GM12878 (cell line): ENCODE results near the gene COL9A1. TPM values are rescaled to one million over a fixed set of nuclear protein-coding genes. Genes with fewer than 3 reads are reported as not detected.

Experiments used
- ATAC-seq: fragments of 200-7000 bp; cut with Tn5 transposase; 3 replicates; pipeline ENCODE4 v1.9.1; 2020; ENCODE audit warnings: mild to moderate bottlenecking, moderate library complexity
- BruUV-seq: library from RNA; stranded (reverse); fragments of 400-500 nt; replicated peaks from 2 replicates; lab custom pipeline; 2021; lab: Mats Ljungman, UMichigan
- CTCF ChIA-PET: fragments of 300-600 bp; sonication (Branson Sonifier 250); formaldehyde crosslinking; extraction: SDS; loops from one replicate; lab custom pipeline; 2021; ENCODE audit warnings: inconsistent platforms; lab: Yijun Ruan, JAX
- POLR2A ChIA-PET: fragments of 350-600 bp; formaldehyde crosslinking; extraction: SDS; loops from one replicate; lab custom pipeline; 2021; ENCODE audit warnings: inconsistent platforms; lab: Charles Lee
- RAD21 ChIA-PET: fragments of 300-600 bp; sonication (Branson Sonifier 250); formaldehyde crosslinking; loops from one replicate; lab custom pipeline; 2023; ENCODE audit warnings: antibody characterized with exemption; ENCODE audit not compliant: unreplicated experiment; lab: Charles Lee
- SMC1A ChIA-PET: fragments of 300-600 bp; sonication (Branson Sonifier 250); formaldehyde crosslinking; loops from one replicate; lab custom pipeline; 2023; ENCODE audit not compliant: unreplicated experiment, uncharacterized antibody; lab: Charles Lee
- DNase-seq: peaks from one replicate; pipeline ENCODE4 v3.0.0-alpha.2; 2011; ENCODE audit warnings: low read depth, low spot score
- FAIRE-seq: peaks from 3 replicates; lab custom pipeline; 2011; peaks lifted over from hg19 to GRCh38; lab: Jason Lieb, UNC
- H2AFZ ChIP-seq: 2 replicates; pipeline ENCODE4 v1.6.0; 2011; ENCODE audit warnings: low read depth, low read length, control low read depth; ENCODE audit not compliant: control insufficient read depth
- H3K27ac ChIP-seq: 2 replicates; pipeline ENCODE4 v1.5.1; 2011; ENCODE audit warnings: control low read depth; ENCODE audit not compliant: control insufficient read depth, insufficient read depth
- H3K27me3 ChIP-seq, 2 experiments: replicated peaks in 1 of 2; 2 replicates each; pipeline versions ENCODE4 v1.6.0 to v1.6.1; 2011; ENCODE audit warnings: low read length in 1 of 2; ENCODE audit not compliant: control insufficient read depth in 2 of 2, insufficient read depth in 2 of 2
- H3K36me3 ChIP-seq, 2 experiments: 2 replicates each; pipeline ENCODE4 v1.5.1; 2011; ENCODE audit warnings: low read length in 1 of 2; ENCODE audit not compliant: control insufficient read depth in 2 of 2, insufficient read depth in 2 of 2
- H3K4me1 ChIP-seq: 2 replicates; pipeline ENCODE4 v1.6.1; 2011; ENCODE audit warnings: mild to moderate bottlenecking, low read length, moderate library complexity, mixed read lengths; ENCODE audit not compliant: control insufficient read depth, insufficient read depth
- H3K4me2 ChIP-seq: 2 replicates; pipeline ENCODE4 v1.6.0; 2011; ENCODE audit warnings: control low read depth; ENCODE audit not compliant: control insufficient read depth, insufficient read depth
- H3K4me3 ChIP-seq: fragments of 200-600 bp; sonication (generic); 2 replicates; pipeline ENCODE4 v1.5.1; 2016
- H3K79me2 ChIP-seq: 2 replicates; pipeline ENCODE4 v1.6.0; 2011; ENCODE audit warnings: low read length; ENCODE audit not compliant: control insufficient read depth, insufficient read depth
- H3K9ac ChIP-seq: 2 replicates; pipeline ENCODE4 v1.8.0; 2011; ENCODE audit warnings: low read length, control low read depth, mixed read lengths; ENCODE audit not compliant: control insufficient read depth, insufficient read depth
- H3K9me3 ChIP-seq: replicated peaks from 3 replicates; pipeline ENCODE4 v1.5.1; 2011; ENCODE audit warnings: mild to moderate bottlenecking, low read length; ENCODE audit not compliant: control insufficient read depth, insufficient read depth
- H4K20me1 ChIP-seq: 2 replicates; pipeline ENCODE4 v1.6.0; 2011; ENCODE audit not compliant: control insufficient read depth, insufficient read depth
- BACH1 ChIP-seq: fragments of 450-650 bp; IDR thresholded peaks from 2 replicates; pipeline ENCODE4 v1.6.1; 2017; ENCODE audit warnings: mild to moderate bottlenecking, borderline replicate concordance
- CREM ChIP-seq: IDR thresholded peaks from 2 replicates; pipeline ENCODE4 v1.6.1; 2014; ENCODE audit warnings: antibody characterized with exemption, low read depth
- EED ChIP-seq: sonication (generic); IDR thresholded peaks from 2 replicates; pipeline ENCODE4 v1.6.1; 2016; ENCODE audit warnings: antibody characterized with exemption, low read depth
- EGR1 ChIP-seq, 2 experiments: IDR thresholded peaks; 1 replicate in 1 of 2; 2 replicates in 1 of 2; pipeline ENCODE4 v1.6.1; 2011 to 2012; ENCODE audit warnings: low read depth in 2 of 2, low read length in 2 of 2, borderline replicate concordance in 1 of 2, mild to moderate bottlenecking in 1 of 2, moderate library complexity in 1 of 2
- EP300 ChIP-seq, 2 experiments: fragments of 150-350 bp in 1 of 2; IDR thresholded peaks; 2 replicates each; pipeline ENCODE4 v1.6.1; 2011 to 2012; ENCODE audit warnings: low read depth in 2 of 2, low read length in 2 of 2, borderline replicate concordance in 1 of 2, improper control_type of control experiment in 1 of 2, inconsistent platforms in 1 of 2; ENCODE audit not compliant: control insufficient read depth in 1 of 2
- PAX8 ChIP-seq: fragments of 450-650 bp; IDR thresholded peaks from 2 replicates; pipeline ENCODE4 v1.6.1; 2017; ENCODE audit warnings: mild to moderate bottlenecking, moderate library complexity
- RB1 ChIP-seq: fragments of 450-650 bp; formaldehyde crosslinking; IDR thresholded peaks from 2 replicates; pipeline ENCODE4 v1.6.1; 2017; ENCODE audit warnings: mild to moderate bottlenecking, borderline replicate concordance
- SMAD5 ChIP-seq: IDR thresholded peaks from 2 replicates; pipeline ENCODE4 v1.6.1; 2016; ENCODE audit warnings: antibody characterized with exemption, low read depth
- SMC3 ChIP-seq: IDR thresholded peaks from 2 replicates; pipeline ENCODE4 v1.6.1; 2011; ENCODE audit warnings: low read length, improper control_type of control experiment, borderline replicate concordance
- YY1 ChIP-seq: IDR thresholded peaks from 2 replicates; pipeline ENCODE4 v1.6.1; 2011; ENCODE audit warnings: low read depth, mild to moderate bottlenecking, low read length
- WGBS: methylation state at CpG from one replicate; pipeline ENCODE4 v1.1.6; 2016; ENCODE audit warnings: low lambda C conversion rate; ENCODE audit not compliant: insufficient replicate concordance, insufficient coverage; ENCODE audit errors: missing lambda C conversion rate; 5-methylcytosine and 5-hydroxymethylcytosine counted together
- in situ Hi-C: fragments of 300-500 bp; cut with MboI; formaldehyde crosslinking; loops from 9 replicates; pipeline ENCODE4 v1.14.3; 2018; ENCODE audit warnings: mixed read lengths
- intact Hi-C: fragments of 100-400 bp; cut with micrococcal nuclease; formaldehyde crosslinking; loops from one replicate; pipeline ENCODE4 v1.14.2; 2022; ENCODE audit not compliant: unreplicated experiment
- polyA plus RNA-seq, 11 experiments: library from polyadenylated mRNA; depleted of rRNA in 4 of 11; unstranded in 6 of 11; stranded (reverse) in 5 of 11; fragments of >200 nt; fragmentation: Nextera tagmentation in 4 of 11; fragmentation: Illumina TruSeq in 1 of 11; extraction: Ambion mirVana in 4 of 11; extraction: Trizol in 1 of 11; gene quantifications; 1 replicate in 1 of 11; 2 replicates in 10 of 11; pipeline versions ENCODE4 v1.2.1 to v1.2.3, GENCODE V29; 2011 to 2016; ENCODE audit warnings: inconsistent platforms in 2 of 11, missing spikeins in 2 of 11, low read depth in 1 of 11
- total RNA-seq, 4 experiments: library from RNA; depleted of rRNA in 3 of 4; stranded (reverse); fragments of >200 nt in 3 of 4; fragmentation: Illumina TruSeq in 1 of 4; extraction: Trizol in 1 of 4; gene quantifications; 2 replicates each; pipeline versions ENCODE4 v1.2.1 to v1.2.3, GENCODE V29; 2013 to 2021
- TF ChIP-seq, protein P1 (sequence below): IDR thresholded peaks from 2 replicates; pipeline ENCODE4 v1.6.1; 2011; ENCODE audit warnings: borderline replicate concordance, low read depth, mild to moderate bottlenecking, moderate library complexity, low read length; ENCODE audit not compliant: insufficient read depth, poor library complexity, severe bottlenecking
- TF ChIP-seq, protein P2 (sequence below): IDR thresholded peaks from 2 replicates; pipeline ENCODE4 v1.6.1; 2011; ENCODE audit warnings: low read depth, low read length, improper control_type of control experiment, borderline replicate concordance
- TF ChIP-seq, protein P3 (sequence below): fragments of 450-650 bp; IDR thresholded peaks from 2 replicates; pipeline ENCODE4 v1.6.1; 2017; ENCODE audit warnings: antibody characterized with exemption, mild to moderate bottlenecking, moderate library complexity

Gene COL9A1
- total and polyA plus RNA-seq, 10 of the 15 experiments (the other 5 are each of a cell fraction or from before 2014, with no cell fraction given) = not detected

DNA sequence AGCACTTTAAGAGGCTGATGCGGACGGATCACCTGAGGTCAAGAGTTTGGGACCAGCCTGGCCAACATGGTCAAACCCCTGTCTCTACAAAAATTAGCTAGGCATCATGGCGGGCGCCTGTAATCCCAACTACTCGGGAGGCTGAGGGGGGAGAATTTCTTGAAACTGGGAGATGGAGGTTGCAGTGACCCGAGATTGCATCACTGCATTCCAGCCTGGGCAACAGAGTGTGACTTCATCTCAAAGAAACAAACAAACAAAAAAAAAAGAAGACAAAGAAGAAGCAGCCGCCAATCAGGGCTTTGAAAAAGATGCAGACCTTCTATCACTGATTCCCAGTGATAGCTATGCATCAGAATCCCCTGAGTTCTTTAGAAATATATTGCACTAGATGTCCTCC lies 56.8 kb downstream of the COL9A1 start:
- BruUV-seq = no TSS peak

More for the DNA sequence above, 56.8 kb downstream of the COL9A1 start:
- Histone ChIP-seq H3K4me1 (no peaks in the 10 kb centered on the region), H3K4me3 (no peak overlapping the region), H3K27ac (no peak overlapping the region), H4K20me1 (no peaks in the 10 kb centered on the region), H3K36me3 (no peaks in the 10 kb centered on the region), H3K79me2 (no peaks in the 10 kb centered on the region), H3K9me3 (no peaks in the 10 kb centered on the region), H3K9ac (no peak overlapping the region), H3K4me2 (no peak overlapping the region), H3K27me3 (peaks cover 2 to 4% of the 10 kb centered on the region in 2 experiments; a peak in 2 of 4 replicates), H2AFZ (no peak overlapping the region)
- ATAC-seq = no peak
- DNase-seq = no peak
- WGBS = 64% methylated on average over 7 of the region's 7 CpGs
- ChIA-PET RAD21 (no interaction called here), CTCF (interaction anchor here (2.5 kb wide), 1 partner anchor 26 kb away, joined by 12 read pairs; no protein-coding TSS in a partner anchor), SMC1A (no interaction called here), POLR2A (no interaction called here)
- FAIRE-seq = no peak
- in situ Hi-C loops (no loop called here), intact Hi-C loops (no loop called here)
- no peak for TF ChIP-seq PAX8
- no peak for TF ChIP-seq YY1
- no peak for TF ChIP-seq EGR1 (IDR thresholded peaks at IDR 0.05; ENCODE audit: borderline replicate concordance in 1 of 2, low read depth in 2 of 2, low read length in 2 of 2)
- TF ChIP-seq RB1 = no peak
- TF ChIP-seq, protein P1, sequence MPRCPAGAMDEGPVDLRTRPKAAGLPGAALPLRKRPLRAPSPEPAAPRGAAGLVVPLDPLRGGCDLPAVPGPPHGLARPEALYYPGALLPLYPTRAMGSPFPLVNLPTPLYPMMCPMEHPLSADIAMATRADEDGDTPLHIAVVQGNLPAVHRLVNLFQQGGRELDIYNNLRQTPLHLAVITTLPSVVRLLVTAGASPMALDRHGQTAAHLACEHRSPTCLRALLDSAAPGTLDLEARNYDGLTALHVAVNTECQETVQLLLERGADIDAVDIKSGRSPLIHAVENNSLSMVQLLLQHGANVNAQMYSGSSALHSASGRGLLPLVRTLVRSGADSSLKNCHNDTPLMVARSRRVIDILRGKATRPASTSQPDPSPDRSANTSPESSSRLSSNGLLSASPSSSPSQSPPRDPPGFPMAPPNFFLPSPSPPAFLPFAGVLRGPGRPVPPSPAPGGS = no peak
- TF ChIP-seq, protein P2, sequence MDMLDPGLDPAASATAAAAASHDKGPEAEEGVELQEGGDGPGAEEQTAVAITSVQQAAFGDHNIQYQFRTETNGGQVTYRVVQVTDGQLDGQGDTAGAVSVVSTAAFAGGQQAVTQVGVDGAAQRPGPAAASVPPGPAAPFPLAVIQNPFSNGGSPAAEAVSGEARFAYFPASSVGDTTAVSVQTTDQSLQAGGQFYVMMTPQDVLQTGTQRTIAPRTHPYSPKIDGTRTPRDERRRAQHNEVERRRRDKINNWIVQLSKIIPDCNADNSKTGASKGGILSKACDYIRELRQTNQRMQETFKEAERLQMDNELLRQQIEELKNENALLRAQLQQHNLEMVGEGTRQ = no peak
- TF ChIP-seq BACH1 = no peak
- TF ChIP-seq EP300 (IDR thresholded peaks at IDR 0.05; ENCODE audit: borderline replicate concordance in 1 of 2, control insufficient read depth in 1 of 2, low read depth in 2 of 2, low read length in 2 of 2) = no peak
- TF ChIP-seq, protein P3, sequence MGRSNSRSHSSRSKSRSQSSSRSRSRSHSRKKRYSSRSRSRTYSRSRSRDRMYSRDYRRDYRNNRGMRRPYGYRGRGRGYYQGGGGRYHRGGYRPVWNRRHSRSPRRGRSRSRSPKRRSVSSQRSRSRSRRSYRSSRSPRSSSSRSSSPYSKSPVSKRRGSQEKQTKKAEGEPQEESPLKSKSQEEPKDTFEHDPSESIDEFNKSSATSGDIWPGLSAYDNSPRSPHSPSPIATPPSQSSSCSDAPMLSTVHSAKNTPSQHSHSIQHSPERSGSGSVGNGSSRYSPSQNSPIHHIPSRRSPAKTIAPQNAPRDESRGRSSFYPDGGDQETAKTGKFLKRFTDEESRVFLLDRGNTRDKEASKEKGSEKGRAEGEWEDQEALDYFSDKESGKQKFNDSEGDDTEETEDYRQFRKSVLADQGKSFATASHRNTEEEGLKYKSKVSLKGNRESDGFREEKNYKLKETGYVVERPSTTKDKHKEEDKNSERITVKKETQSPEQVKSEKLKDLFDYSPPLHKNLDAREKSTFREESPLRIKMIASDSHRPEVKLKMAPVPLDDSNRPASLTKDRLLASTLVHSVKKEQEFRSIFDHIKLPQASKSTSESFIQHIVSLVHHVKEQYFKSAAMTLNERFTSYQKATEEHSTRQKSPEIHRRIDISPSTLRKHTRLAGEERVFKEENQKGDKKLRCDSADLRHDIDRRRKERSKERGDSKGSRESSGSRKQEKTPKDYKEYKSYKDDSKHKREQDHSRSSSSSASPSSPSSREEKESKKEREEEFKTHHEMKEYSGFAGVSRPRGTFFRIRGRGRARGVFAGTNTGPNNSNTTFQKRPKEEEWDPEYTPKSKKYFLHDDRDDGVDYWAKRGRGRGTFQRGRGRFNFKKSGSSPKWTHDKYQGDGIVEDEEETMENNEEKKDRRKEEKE = no peak
- no peak for TF ChIP-seq SMAD5
- no peak for TF ChIP-seq CREM
- no peak for TF ChIP-seq SMC3
- no peak for TF ChIP-seq EED
